K562 (cell line): Measurements from ENCODE around the gene STK11. TPM values are rescaled to one million over a fixed set of nuclear protein-coding genes. Genes with fewer than 3 reads are reported as not detected.

Source experiments
- ASH1L ChIP-seq: fragments of 450-650 bp; IDR thresholded peaks from 2 replicates; pipeline ENCODE4 v1.6.1; 2018; ENCODE audit warnings: borderline replicate concordance, mild to moderate bottlenecking, low read depth; ENCODE audit not compliant: partially characterized antibody
- BCOR ChIP-seq: fragments of 450-650 bp; IDR thresholded peaks from 2 replicates; pipeline ENCODE4 v1.6.1; 2016
- BDP1 ChIP-seq: IDR thresholded peaks from 3 replicates; pipeline ENCODE4 v1.6.1; 2011; ENCODE audit not compliant: insufficient read length, insufficient read depth
- CC2D1A ChIP-seq: fragments of 450-650 bp; IDR thresholded peaks from 2 replicates; pipeline ENCODE4 v1.6.1; 2017; ENCODE audit warnings: mild to moderate bottlenecking
- DEAF1 ChIP-seq: fragments of 450-650 bp; formaldehyde crosslinking; IDR thresholded peaks from 2 replicates; pipeline ENCODE4 v1.4.0; 2020; ENCODE audit warnings: mild to moderate bottlenecking, moderate library complexity
- HMGN3 ChIP-seq: IDR thresholded peaks from 2 replicates; pipeline ENCODE4 v1.6.1; 2011; ENCODE audit warnings: borderline replicate concordance, low read depth, mild to moderate bottlenecking, mixed read lengths, low read length; ENCODE audit not compliant: insufficient read length; ENCODE audit errors: extremely low read depth
- KLF1 ChIP-seq: fragments of 450-650 bp; IDR thresholded peaks from 2 replicates; pipeline ENCODE4 v1.6.1; 2016; ENCODE audit warnings: missing genetic modification characterization, missing compliant biosample characterization
- LEF1 ChIP-seq: fragments of 450-650 bp; IDR thresholded peaks from 2 replicates; pipeline ENCODE4 v1.6.1; 2016; ENCODE audit warnings: mild to moderate bottlenecking
- MNT ChIP-seq, 2 experiments: fragments of 450-650 bp; conservative IDR thresholded peaks; 2 replicates each; pipeline ENCODE4 v1.6.1; 2017; ENCODE audit warnings: mild to moderate bottlenecking in 2 of 2, moderate library complexity in 2 of 2
- NR2C1 ChIP-seq, 2 experiments: fragments of 450-650 bp; IDR thresholded peaks; 2 replicates each; pipeline ENCODE4 v1.6.1; 2017; ENCODE audit warnings: mild to moderate bottlenecking in 2 of 2, antibody characterized with exemption in 1 of 2, inconsistent platforms in 1 of 2, missing compliant biosample characterization in 1 of 2, missing genetic modification characterization in 1 of 2
- POLR2G ChIP-seq: fragments of 200-400 bp; formaldehyde crosslinking; IDR thresholded peaks from 2 replicates; pipeline ENCODE4 v1.6.1; 2017; ENCODE audit warnings: low read depth, mild to moderate bottlenecking, antibody characterized with exemption, low read length, moderate library complexity
- POU5F1 ChIP-seq: fragments of 150-350 bp; IDR thresholded peaks from 2 replicates; pipeline ENCODE4 v1.6.1; 2014; ENCODE audit warnings: borderline replicate concordance, low read length, low read depth, mild to moderate bottlenecking; ENCODE audit not compliant: partially characterized antibody
- RBFOX2 ChIP-seq: fragments of 200-400 bp; formaldehyde crosslinking; IDR thresholded peaks from 2 replicates; pipeline ENCODE4 v1.6.1; 2017; ENCODE audit warnings: low read depth, mild to moderate bottlenecking, low read length, moderate library complexity
- ZNF24 ChIP-seq: fragments of 450-650 bp; IDR thresholded peaks from 2 replicates; pipeline ENCODE4 v1.6.1; 2016
- ZNF398 ChIP-seq: fragments of 250-450 bp; sonication (Bioruptor Pico); IDR thresholded peaks from 2 replicates; pipeline ENCODE4 v1.8.0; 2021; ENCODE audit warnings: moderate library complexity, mild to moderate bottlenecking, inconsistent platforms
- polyA plus RNA-seq, 8 experiments: library from polyadenylated mRNA; depleted of rRNA in 4 of 8; stranded (reverse) in 5 of 8; unstranded in 3 of 8; fragments of >200 nt; fragmentation: Nextera tagmentation in 2 of 8; fragmentation: Illumina TruSeq in 1 of 8; extraction: Ambion mirVana in 2 of 8; extraction: Trizol in 1 of 8; gene quantifications; 2 replicates each; pipeline versions ENCODE4 v1.2.1 to v1.2.3, GENCODE V29; 2011 to 2014; ENCODE audit warnings: inconsistent platforms in 1 of 8, missing spikeins in 1 of 8
- total RNA-seq, 7 experiments: library from RNA; depleted of rRNA in 6 of 7; stranded (reverse); fragments of >200 nt in 6 of 7; fragmentation: Illumina TruSeq in 2 of 7; extraction: Trizol in 2 of 7; gene quantifications; 2 replicates each; pipeline versions ENCODE4 v1.2.1 to v1.2.3, GENCODE V29; 2011 to 2021; ENCODE audit warnings: low replicate concordance in 1 of 7

The STK11 gene
- total and polyA plus RNA-seq, 9 of the 15 experiments (the other 6 are each of a cell fraction or from before 2014, with no cell fraction given) = 0.15 to 96.5 (median 31.7) TPM

- TF ChIP-seq ASH1L = no peak
- TF ChIP-seq HMGN3 = peak; percentile 28
- TF ChIP-seq MNT (conservative IDR thresholded peaks at IDR 0.05) = peak; percentile 48 to 62; a peak in 3 of 4 replicates
- TF ChIP-seq DEAF1 = no peak
- TF ChIP-seq RBFOX2 = 0 out of 2 replicates have a peak, but pooled peaks have one; percentile 52
- no peak for TF ChIP-seq POU5F1
- TF ChIP-seq POLR2G = peak; percentile 53
- no peak for TF ChIP-seq CC2D1A
- no peak for TF ChIP-seq ZNF24
- 0 out of 2 replicates have a peak, but pooled peaks have one; percentile 6 for TF ChIP-seq BCOR
- peak; percentile 50; the same call in 1 of the 2 replicates for TF ChIP-seq KLF1 (tag)
- TF ChIP-seq NR2C1 (IDR thresholded peaks at IDR 0.05) = peak; percentile 14; the same call in 1 of the 2 replicates
- no peak for TF ChIP-seq NR2C1 (tag; IDR thresholded peaks at IDR 0.05)
- no peak for TF ChIP-seq ZNF398 (CRISPR knock-in tag)
- peak; percentile 80 for TF ChIP-seq LEF1
- no peak for TF ChIP-seq BDP1
These were observed 35.4 kb upstream of the STK11 start (continued) for GRCh38 chr19:1169921-1170885.
